GM13977 (cell line): ENCODE data around the gene VAMP1.

Source experiments
- DNase-seq: peaks from one replicate; pipeline ENCODE4 v3.0.0; 2012; ENCODE audit warnings: low spot score
- in situ Hi-C: fragments of 300-500 bp; cut with MboI; formaldehyde crosslinking; loops from one replicate; pipeline ENCODE4 v1.12.0; 2022; ENCODE audit warnings: low sequenced_read_pairs, low pct_unique_long_range_greater_than_20kb, mixed read lengths, inconsistent platforms; ENCODE audit not compliant: unreplicated experiment
- TF ChIP-seq, protein P1 (sequence below): IDR thresholded peaks from 2 replicates; pipeline ENCODE4 v1.5.1; 2012; ENCODE audit warnings: mild to moderate bottlenecking, control low read depth; ENCODE audit not compliant: insufficient read depth; ENCODE audit errors: extremely low read depth, missing control alignments

VAMP1 gene

DNA sequence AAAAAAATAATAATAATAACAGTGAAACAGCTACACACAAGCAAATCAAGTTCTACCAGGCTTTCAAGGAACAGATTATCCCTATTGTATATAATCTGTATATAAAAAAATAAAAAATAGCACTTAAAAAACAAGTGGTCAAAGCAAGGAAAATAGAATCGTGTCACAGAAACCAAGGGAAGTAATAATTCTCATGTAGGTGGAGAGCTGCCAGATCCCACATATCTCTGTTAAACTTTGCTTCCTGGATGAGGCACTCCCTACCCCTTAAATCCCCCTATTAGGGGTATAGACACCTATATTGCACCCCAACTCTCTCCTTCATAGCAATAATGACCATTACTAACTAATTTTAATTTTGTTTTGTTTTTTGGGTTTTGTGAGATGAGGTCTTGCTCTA is 30.1 kb downstream of the VAMP1 start:
- in situ Hi-C loops, result no loop called here
- no peak for DNase-seq

DNA sequence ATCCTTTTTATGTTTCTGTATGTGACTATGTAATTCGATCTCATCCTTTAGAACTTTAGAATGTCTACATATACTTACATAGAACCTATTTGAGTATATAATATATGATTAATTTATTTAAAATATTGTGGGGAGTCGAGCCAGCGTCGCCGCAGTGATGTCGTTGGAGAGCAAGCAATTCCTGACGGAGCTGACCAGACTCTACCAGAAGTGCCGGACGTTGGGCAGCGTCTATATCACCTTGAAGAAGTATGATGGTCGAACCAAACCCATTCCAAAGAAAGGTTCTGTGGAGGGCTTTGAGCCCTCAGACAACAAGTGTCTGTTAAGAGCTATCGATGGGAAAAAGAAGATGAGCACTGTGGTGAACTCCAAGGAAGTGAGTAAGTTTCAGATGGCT is 32.1 kb downstream of the VAMP1 start:
- TF ChIP-seq, protein P1, sequence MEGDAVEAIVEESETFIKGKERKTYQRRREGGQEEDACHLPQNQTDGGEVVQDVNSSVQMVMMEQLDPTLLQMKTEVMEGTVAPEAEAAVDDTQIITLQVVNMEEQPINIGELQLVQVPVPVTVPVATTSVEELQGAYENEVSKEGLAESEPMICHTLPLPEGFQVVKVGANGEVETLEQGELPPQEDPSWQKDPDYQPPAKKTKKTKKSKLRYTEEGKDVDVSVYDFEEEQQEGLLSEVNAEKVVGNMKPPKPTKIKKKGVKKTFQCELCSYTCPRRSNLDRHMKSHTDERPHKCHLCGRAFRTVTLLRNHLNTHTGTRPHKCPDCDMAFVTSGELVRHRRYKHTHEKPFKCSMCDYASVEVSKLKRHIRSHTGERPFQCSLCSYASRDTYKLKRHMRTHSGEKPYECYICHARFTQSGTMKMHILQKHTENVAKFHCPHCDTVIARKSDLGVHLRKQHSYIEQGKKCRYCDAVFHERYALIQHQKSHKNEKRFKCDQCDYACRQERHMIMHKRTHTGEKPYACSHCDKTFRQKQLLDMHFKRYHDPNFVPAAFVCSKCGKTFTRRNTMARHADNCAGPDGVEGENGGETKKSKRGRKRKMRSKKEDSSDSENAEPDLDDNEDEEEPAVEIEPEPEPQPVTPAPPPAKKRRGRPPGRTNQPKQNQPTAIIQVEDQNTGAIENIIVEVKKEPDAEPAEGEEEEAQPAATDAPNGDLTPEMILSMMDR, result no peak
- in situ Hi-C loops, result no loop called here
- no peak for DNase-seq

More for the DNA sequence above, 30.1 kb downstream of the VAMP1 start:
- TF ChIP-seq, protein P1, result no peak

DNA sequence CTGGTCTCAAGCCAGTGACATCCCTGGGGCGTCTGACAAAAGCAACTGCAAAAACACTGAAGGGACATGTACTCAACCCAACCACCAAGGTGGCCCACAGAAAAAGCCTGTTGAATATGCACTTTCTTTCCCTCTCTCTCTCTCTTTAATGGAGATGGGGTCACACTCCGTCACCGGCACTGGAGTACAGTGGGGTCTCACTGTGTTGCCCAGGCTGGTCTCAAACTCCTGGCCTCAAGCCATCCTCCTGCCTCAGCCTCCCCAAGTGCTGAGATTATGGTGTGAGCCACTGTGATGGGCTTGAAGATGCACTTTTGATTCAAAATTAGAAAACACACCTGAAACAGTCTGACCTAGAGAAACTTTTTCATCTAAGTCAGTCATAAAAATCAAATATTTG is 32.9 kb downstream of the VAMP1 start:
- TF ChIP-seq, protein P1, result no peak
- in situ Hi-C loops, result no loop called here
- no peak for DNase-seq

DNA sequence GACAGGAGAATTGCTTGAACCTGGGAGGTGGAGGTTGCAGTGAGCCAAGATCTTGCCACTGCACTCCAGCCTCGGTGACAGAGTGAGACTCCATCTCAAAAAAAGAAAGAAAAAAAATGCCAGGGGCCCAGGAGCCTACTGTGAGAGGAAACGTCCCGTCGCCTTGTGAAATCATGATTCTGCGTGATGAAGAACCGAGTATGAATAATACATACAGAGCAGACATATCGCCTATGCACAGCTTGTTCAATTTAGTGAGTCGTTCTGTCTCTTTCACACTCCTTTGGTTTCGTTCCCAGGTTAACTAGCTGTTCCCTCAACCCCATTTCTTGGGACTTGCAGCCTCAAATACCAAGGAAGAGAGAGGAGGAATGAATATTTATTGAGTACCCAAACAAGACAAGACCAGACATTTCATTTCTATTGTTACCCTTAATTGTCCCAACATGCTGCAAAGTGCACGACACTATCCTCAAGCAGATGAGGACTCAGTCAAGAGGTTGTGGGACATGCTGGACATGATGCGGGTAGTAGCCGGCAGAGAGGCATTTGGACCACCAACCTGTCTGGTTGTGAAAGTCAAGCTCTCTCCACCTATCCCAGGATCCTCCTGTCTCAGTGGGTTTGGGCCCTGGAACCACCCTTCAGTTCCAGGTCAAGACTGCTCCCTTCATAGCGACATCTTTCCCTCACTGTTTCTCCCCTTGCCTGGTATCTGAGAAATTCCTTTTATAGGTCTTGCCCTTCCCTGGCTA is 34.3 kb downstream of the VAMP1 start:
- TF ChIP-seq, protein P1, result no peak
- DNase-seq, result no peak
- in situ Hi-C loops, result no loop called here

DNA sequence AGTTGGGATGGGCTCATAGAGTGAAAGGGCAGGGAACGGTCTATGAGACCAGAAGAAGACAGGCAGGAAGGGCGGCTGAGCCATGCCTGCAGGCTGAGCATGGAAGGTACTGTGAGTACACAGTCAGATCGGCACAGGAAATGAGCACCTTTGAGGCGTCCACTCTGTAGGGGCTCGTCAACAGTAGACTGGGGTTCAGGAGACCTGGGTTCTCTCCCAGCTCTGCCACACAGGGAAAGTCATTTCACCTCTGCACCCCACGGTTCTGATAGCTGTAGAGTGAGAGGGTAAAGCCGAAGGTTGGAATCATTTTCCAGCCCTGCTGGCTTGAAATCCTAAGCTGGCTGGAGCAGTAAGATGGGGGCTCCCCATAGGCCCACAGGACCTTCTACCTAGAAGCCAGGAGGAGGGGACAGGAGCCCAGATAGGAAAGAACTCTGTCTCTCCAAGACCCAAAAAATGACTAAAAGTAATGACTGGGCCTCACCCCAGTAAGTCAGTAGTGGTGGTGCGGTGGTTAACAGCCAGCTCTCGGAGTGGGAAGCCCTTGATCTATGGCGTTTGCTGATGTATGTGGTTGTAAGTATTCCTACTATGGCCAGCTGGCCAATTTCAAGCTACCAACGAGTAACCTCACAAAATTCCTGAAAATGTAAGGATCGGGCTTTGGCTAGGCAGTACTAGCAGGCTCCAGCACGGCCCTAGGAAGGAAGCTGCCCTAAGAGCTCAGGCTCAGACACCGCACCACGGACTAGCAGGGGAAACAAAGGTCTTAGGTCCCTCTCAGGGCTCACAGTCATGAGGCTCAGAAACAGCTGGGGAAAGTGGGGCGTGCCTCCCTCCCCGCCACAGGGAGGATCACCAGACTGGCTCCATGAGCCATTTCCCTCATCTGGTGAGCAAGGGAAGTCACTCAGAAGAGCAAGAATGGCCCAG is 36.0 kb downstream of the VAMP1 start:
- in situ Hi-C loops, result no loop called here
- no peak for DNase-seq
- TF ChIP-seq, protein P1, result no peak

DNA sequence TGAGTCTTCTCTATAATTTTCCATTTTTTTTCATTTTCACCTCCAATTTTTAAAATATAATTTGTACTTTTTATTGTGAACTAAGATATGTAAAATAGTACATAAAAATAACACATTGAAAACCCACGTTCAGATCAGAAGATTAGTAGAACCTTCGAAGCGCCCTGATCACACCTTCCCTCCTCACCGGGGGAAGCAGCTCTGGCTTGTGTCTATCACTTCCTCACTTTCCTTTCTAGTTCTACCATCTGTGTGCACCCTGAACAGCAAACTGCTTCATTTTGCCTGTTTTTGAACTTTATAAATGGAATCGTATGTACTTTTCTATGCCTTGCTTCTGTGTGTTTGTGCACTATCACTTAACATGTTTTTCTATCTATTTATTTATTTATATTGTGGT is 37.5 kb downstream of the VAMP1 start:
- DNase-seq, result no peak
- in situ Hi-C loops, result no loop called here
- TF ChIP-seq, protein P1, result no peak
